Heart left ventricle (tissue), 16 donors: ENCODE measurements around the gene COL27A1. TPM values are rescaled to one million over a fixed set of nuclear protein-coding genes. Genes with fewer than 3 reads are reported as not detected.

Experiments used
- ATAC-seq, 4 donors: fragments of 200-7000 bp; cut with Tn5 transposase; one replicate each; pipeline ENCODE4 v1.9.1; 2020 to 2022; ENCODE audit warnings: moderate library complexity in 4 of 4, mild to moderate bottlenecking in 3 of 4, moderate number of reproducible peaks in 1 of 4
- DNase-seq, 5 donors: peaks; one replicate each; pipeline ENCODE4 v3.0.0-alpha.2; 2020
- H3K27ac ChIP-seq, 12 donors: fragments of 200-600 bp; sonication (generic) in 4 of 12; one replicate each; pipeline versions ENCODE4 v1.5.0 to v1.8.0; 2016 to 2022; ENCODE audit warnings: mild to moderate bottlenecking in 2 of 12
- H3K27me3 ChIP-seq, 9 donors: fragments of 200-600 bp; sonication (generic) in 2 of 9; one replicate each; pipeline versions ENCODE4 v1.5.1 to v1.8.0; 2016 to 2022; ENCODE audit warnings: mild to moderate bottlenecking in 3 of 9
- H3K36me3 ChIP-seq, 9 donors: fragments of 200-600 bp; sonication (generic) in 2 of 9; one replicate each; pipeline versions ENCODE4 v1.5.0 to v1.8.0; 2018 to 2022; ENCODE audit warnings: mild to moderate bottlenecking in 2 of 9
- H3K4me1 ChIP-seq, 12 donors: fragments of 200-600 bp; sonication (generic) in 4 of 12; one replicate each; pipeline versions ENCODE4 v1.5.0 to v1.8.0; 2016 to 2022; ENCODE audit warnings: mild to moderate bottlenecking in 3 of 12
- H3K4me3 ChIP-seq, 12 donors: fragments of 200-600 bp; sonication (generic) in 4 of 12; one replicate each; pipeline versions ENCODE4 v1.5.0 to v1.8.0; 2017 to 2022; ENCODE audit warnings: mild to moderate bottlenecking in 9 of 12, moderate library complexity in 4 of 12
- H3K9me3 ChIP-seq, 12 donors: fragments of 200-600 bp; sonication (generic) in 4 of 12; one replicate each; pipeline versions ENCODE4 v1.5.0 to v1.8.0; 2016 to 2022; ENCODE audit warnings: mild to moderate bottlenecking in 1 of 12
- CTCF ChIP-seq, 12 donors: fragments of 200-600 bp; sonication (generic) in 4 of 12; IDR thresholded peaks; one replicate each; pipeline versions ENCODE4 v1.5.0 to v1.8.0; 2018 to 2022; ENCODE audit warnings: antibody characterized with exemption in 12 of 12, mild to moderate bottlenecking in 5 of 12
- POLR2A ChIP-seq, 2 donors: fragments of 450-650 bp; IDR thresholded peaks; one replicate each; pipeline ENCODE4 v1.6.1; 2017; ENCODE audit warnings: antibody characterized with exemption in 2 of 2, mild to moderate bottlenecking in 2 of 2, moderate library complexity in 2 of 2
- WGBS, 4 donors: extraction: QIAGEN DNeasy Blood & Tissue Kit in 2 of 4; methylation state at CpG; one replicate each; pipeline versions ENCODE4 v1.1.5 to v1.1.7; 2013 to 2018; 5-methylcytosine and 5-hydroxymethylcytosine counted together
- intact Hi-C, 10 donors: fragments of 100-400 bp; cut with DNase I; formaldehyde crosslinking; loops; one replicate each; pipeline versions ENCODE4 v1.11.1 to v1.14.2; 2022
- polyA plus RNA-seq, 2 donors: library from polyadenylated mRNA; stranded (reverse); fragments of 200-250 nt; gene quantifications; one replicate each; pipeline ENCODE4 v1.2.3, GENCODE V29; 2013
- total RNA-seq, 9 donors: library from RNA; depleted of rRNA in 2 of 9; stranded (reverse); fragments of >200 nt in 2 of 9; fragmentation: NEBNext Ultra II Directional in 3 of 9; extraction: Animal tissue kit (Norgen Biotek cat#: 25700) in 3 of 9; gene quantifications; one replicate each; pipeline versions ENCODE4 v1.1.0 to v1.2.4, GENCODE V29; 2016 to 2023
- donor health status: ischemic (EF 13 %, LVEDD 7.1; RV severe dilation, severe dysfunction).
- donor health status: healthy with polysubstance abuse.
- donor health status: DM: no; HTN: yes; CAD: no.
- donor health status: DM: no; HTN: no; CAD: no.
- donor health status: ischemic (EF 25% LVEDD 6.9; RV normal size, moderate dysfunction).
- donor health status: ischemic (EF 25% LVEDD 5.7; RV mildly dilated, moderate dysfunction).
- donor health status: healthy.
- donor health status: DM: yes; HTN: yes; CAD: no.
- donor health status: ischemic (EF 35%, LVEDD 5.7; RV mildly dilated, moderate dysfunction).
- donor health status: nonischemic (EF 11% LVEDD 7.7; RV severe dilation, severe dysfunction).
- donor health status: DM: yes; HTN: yes; CAD: no.
- donor health status: PGD.
- donor health status: ischemic (EF 29% LVEDD 5.4; RV normal size, mild dysfunction).
- donor health status: nonischemic (EF 23%, LVEDD 6.1; RV moderate dilation, normal function).

Gene COL27A1
- total and polyA plus RNA-seq, 11 donors = 2.3 to 14.2 (median 5.2) TPM

- peaks cover 0 to 5% (median 0%) of the 10 kb centered on the region in 12 donors for H3K9me3 ChIP-seq
- H3K4me1 ChIP-seq = no peaks in the 10 kb centered on the region
- no peak overlapping the region for H3K27ac ChIP-seq
- intact Hi-C loops = no loop called here
- H3K27me3 ChIP-seq = no peaks in the 10 kb centered on the region
- DNase-seq (no peak), ATAC-seq (no peak)
- peaks cover 0 to 12% (median 4%) of the 10 kb centered on the region in 9 donors for H3K36me3 ChIP-seq
- H3K4me3 ChIP-seq = no peak overlapping the region
- TF ChIP-seq POLR2A (IDR thresholded peaks at IDR 0.05) (no peak), CTCF (IDR thresholded peaks at IDR 0.05) (no peak)
- WGBS, 4 donors = 88 to 93% (median 91%) methylated on average over 8 of the region's 8 CpGs
These were observed 157.8 kb downstream of the COL27A1 start for GRCh38 chr9:114313186-114313585.

GRCh38 chr9:114314256-114314867 is 159.0 kb downstream of the COL27A1 start:
- no peak for DNase-seq
- Histone ChIP-seq H3K27me3 (no peaks in the 10 kb centered on the region), H3K4me3 (no peak overlapping the region), H3K27ac (no peak overlapping the region), H3K9me3 (peaks cover 0 to 5% (median 0%) of the 10 kb centered on the region in 12 donors), H3K36me3 (peaks cover 0 to 11% (median 3%) of the 10 kb centered on the region in 9 donors), H3K4me1 (no peaks in the 10 kb centered on the region)
- no peak for ATAC-seq
- no peak for TF ChIP-seq POLR2A (IDR thresholded peaks at IDR 0.05)
- no peak for TF ChIP-seq CTCF (IDR thresholded peaks at IDR 0.05)
- WGBS, 4 donors = 78 to 85% (median 82%) methylated on average over 7 of the region's 7 CpGs
- intact Hi-C loops = no loop called here

GRCh38 chr9:114314881-114315722 is 159.8 kb downstream of the COL27A1 start:
- Histone ChIP-seq H3K27ac (no peak overlapping the region), H3K27me3 (peaks cover 0 to 6% (median 0%) of the 10 kb centered on the region in 9 donors), H3K9me3 (peaks cover 0 to 5% (median 0%) of the 10 kb centered on the region in 12 donors), H3K36me3 (peaks cover 0 to 11% (median 3%) of the 10 kb centered on the region in 9 donors), H3K4me1 (no peaks in the 10 kb centered on the region), H3K4me3 (no peak overlapping the region)
- no peak for TF ChIP-seq POLR2A (IDR thresholded peaks at IDR 0.05)
- no peak for TF ChIP-seq CTCF (IDR thresholded peaks at IDR 0.05)
- DNase-seq (peak in 1 of 5 donors; percentile 21), ATAC-seq (no peak)
- 86 to 90% (median 87%) methylated on average over 8 of the region's 8 CpGs for WGBS, 4 donors
- intact Hi-C loops = no loop called here

- Histone ChIP-seq H3K4me1 (no peaks in the 10 kb centered on the region), H3K27ac (no peak overlapping the region), H3K4me3 (no peak overlapping the region), H3K27me3 (peaks cover 0 to 7% (median 0%) of the 10 kb centered on the region in 9 donors), H3K36me3 (peaks cover 0 to 5% (median 0%) of the 10 kb centered on the region in 9 donors), H3K9me3 (peaks cover 0 to 5% (median 0%) of the 10 kb centered on the region in 12 donors)
- intact Hi-C loops = no loop called here
- 80 to 87% (median 84%) methylated on average over 8 of the region's 8 CpGs for WGBS, 4 donors
- ATAC-seq = no peak
- no peak for DNase-seq
- TF ChIP-seq POLR2A (IDR thresholded peaks at IDR 0.05) = no peak
- no peak for TF ChIP-seq CTCF (IDR thresholded peaks at IDR 0.05)
These were observed 160.5 kb downstream of the COL27A1 start for GRCh38 chr9:114315723-114316363.
